Sigmoid colon (tissue), 4 donors: ENCODE data around the gene USH1G.
"Not testable (repeated sequence)": the region's sequence is repeated elsewhere in the genome, so short reads cannot be mapped to it uniquely, and the experiment has no call there.

Experiments
- POLR2A ChIP-seq, 2 donors: fragments of 450-650 bp; IDR thresholded peaks; one replicate each; pipeline ENCODE4 v1.6.1; 2016; ENCODE audit warnings: antibody characterized with exemption in 2 of 2, mild to moderate bottlenecking in 2 of 2, moderate library complexity in 2 of 2
- POLR2AphosphoS5 ChIP-seq, 4 donors: sonication (generic); formaldehyde crosslinking; IDR thresholded peaks; one replicate each; pipeline ENCODE4 v1.6.1; 2017; ENCODE audit warnings: antibody characterized with exemption in 4 of 4
- TF ChIP-seq, protein P1 (sequence below), 4 experiments: fragments of 450-650 bp in 3 of 4; fragments of 200-600 bp in 1 of 4; IDR thresholded peaks; one replicate each; pipeline ENCODE4 v1.5.1; 2016 to 2019; ENCODE audit warnings: antibody characterized with exemption in 4 of 4, mild to moderate bottlenecking in 3 of 4, moderate library complexity in 2 of 4

DNA sequence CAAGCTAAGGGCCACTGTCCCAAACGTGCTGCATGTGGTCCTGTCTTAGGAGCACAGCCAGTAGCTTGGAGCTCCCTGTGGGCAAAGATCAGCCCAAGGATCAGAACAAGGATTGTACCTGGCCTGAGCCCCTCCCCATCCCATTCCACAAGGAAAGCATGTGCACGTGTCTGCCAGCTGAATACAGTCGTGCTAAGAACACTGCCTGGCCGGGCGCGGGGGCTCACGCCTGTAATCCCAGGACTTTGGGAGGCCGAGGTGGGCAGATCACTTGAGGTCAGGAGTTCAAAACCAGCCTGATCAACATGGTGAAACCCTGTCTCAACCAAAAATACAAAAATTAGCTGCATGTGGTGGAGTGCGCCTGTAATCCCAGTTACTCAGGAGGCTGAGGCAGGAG is 53.0 kb downstream of the USH1G start:
- TF ChIP-seq, protein P1, sequence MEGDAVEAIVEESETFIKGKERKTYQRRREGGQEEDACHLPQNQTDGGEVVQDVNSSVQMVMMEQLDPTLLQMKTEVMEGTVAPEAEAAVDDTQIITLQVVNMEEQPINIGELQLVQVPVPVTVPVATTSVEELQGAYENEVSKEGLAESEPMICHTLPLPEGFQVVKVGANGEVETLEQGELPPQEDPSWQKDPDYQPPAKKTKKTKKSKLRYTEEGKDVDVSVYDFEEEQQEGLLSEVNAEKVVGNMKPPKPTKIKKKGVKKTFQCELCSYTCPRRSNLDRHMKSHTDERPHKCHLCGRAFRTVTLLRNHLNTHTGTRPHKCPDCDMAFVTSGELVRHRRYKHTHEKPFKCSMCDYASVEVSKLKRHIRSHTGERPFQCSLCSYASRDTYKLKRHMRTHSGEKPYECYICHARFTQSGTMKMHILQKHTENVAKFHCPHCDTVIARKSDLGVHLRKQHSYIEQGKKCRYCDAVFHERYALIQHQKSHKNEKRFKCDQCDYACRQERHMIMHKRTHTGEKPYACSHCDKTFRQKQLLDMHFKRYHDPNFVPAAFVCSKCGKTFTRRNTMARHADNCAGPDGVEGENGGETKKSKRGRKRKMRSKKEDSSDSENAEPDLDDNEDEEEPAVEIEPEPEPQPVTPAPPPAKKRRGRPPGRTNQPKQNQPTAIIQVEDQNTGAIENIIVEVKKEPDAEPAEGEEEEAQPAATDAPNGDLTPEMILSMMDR (IDR thresholded peaks at IDR 0.05) = not testable (repeated sequence)
- not testable (repeated sequence) for TF ChIP-seq POLR2A, POLR2AphosphoS5 (IDR thresholded peaks at IDR 0.05)
